B cell (primary cell): Measurements from ENCODE around the gene RAD51B. TPM values are rescaled to one million over a fixed set of nuclear protein-coding genes. Genes with fewer than 3 reads are reported as not detected.

ENCODE experiments used
- ATAC-seq: fragments of 200-7000 bp; cut with Tn5 transposase; one replicate; pipeline ENCODE4 v1.10.0; 2021; ENCODE audit warnings: low read depth, mild to moderate bottlenecking, moderate number of reproducible peaks, moderate library complexity
- CTCF ChIA-PET: fragments of 350-600 bp; sonication (Branson Sonifier 250); formaldehyde crosslinking; loops from one replicate; lab custom pipeline; 2021; ENCODE audit warnings: antibody characterized with exemption, inconsistent platforms; lab: Charles Lee
- POLR2A ChIA-PET: fragments of 350-600 bp; sonication (Branson Sonifier 250); formaldehyde crosslinking; loops from one replicate; lab custom pipeline; 2021; ENCODE audit warnings: antibody characterized with exemption; lab: Charles Lee
- DNase-seq: peaks from one replicate; pipeline ENCODE4 v3.0.0; 2013
- H2AFZ ChIP-seq: 2 replicates; pipeline ENCODE4 v1.6.1; 2012; ENCODE audit warnings: mild to moderate bottlenecking, low read depth, low read length; ENCODE audit not compliant: insufficient read depth, poor library complexity, severe bottlenecking
- H3K27ac ChIP-seq, 2 donors: 1 replicate in 1 of 2; 2 replicates in 1 of 2; pipeline ENCODE4 v1.5.1; 2012 to 2013; ENCODE audit warnings: low read length in 2 of 2, mild to moderate bottlenecking in 2 of 2, moderate library complexity in 1 of 2
- H3K27me3 ChIP-seq, 4 experiments: fragments of 200-600 bp in 1 of 4; sonication (generic) in 1 of 4; replicated peaks in 1 of 4; 1 replicate in 2 of 4; 2 replicates in 2 of 4; pipeline versions ENCODE4 v1.6.1 to v1.7.0; 2013 to 2016; ENCODE audit warnings: low read length in 3 of 4, mild to moderate bottlenecking in 2 of 4, mixed read lengths in 1 of 4, moderate library complexity in 1 of 4; ENCODE audit not compliant: insufficient read depth in 4 of 4, control insufficient read depth in 3 of 4; ENCODE audit errors: control extremely low read depth in 1 of 4
- H3K36me3 ChIP-seq, 2 experiments: replicated peaks in 1 of 2; 1 replicate in 1 of 2; 2 replicates in 1 of 2; pipeline versions ENCODE4 v1.6.1 to v1.7.1; 2013; ENCODE audit warnings: low read length in 1 of 2; ENCODE audit not compliant: insufficient read depth in 2 of 2, control insufficient read depth in 1 of 2; ENCODE audit errors: control extremely low read depth in 1 of 2, extremely low read depth in 1 of 2
- H3K4me1 ChIP-seq, 2 donors: fragments of 200-600 bp in 1 of 2; sonication (generic) in 1 of 2; 1 replicate in 1 of 2; 2 replicates in 1 of 2; pipeline versions ENCODE4 v1.5.1 to v1.6.1; 2013 to 2017; ENCODE audit warnings: low read length in 2 of 2; ENCODE audit not compliant: control insufficient read depth in 2 of 2, insufficient read depth in 2 of 2
- H3K4me2 ChIP-seq: replicated peaks from 2 replicates; pipeline ENCODE3; 2012; ENCODE audit warnings: mild to moderate bottlenecking, low read depth, low read length; ENCODE audit not compliant: poor library complexity, severe bottlenecking
- H3K4me3 ChIP-seq, 5 experiments: fragments of 200-600 bp in 1 of 5; sonication (generic) in 1 of 5; 1 replicate in 3 of 5; 2 replicates in 2 of 5; pipeline versions ENCODE4 v1.5.1 to v1.7.0; 2011 to 2016; ENCODE audit warnings: low read length in 4 of 5, mild to moderate bottlenecking in 4 of 5, low read depth in 2 of 5, control low read depth in 1 of 5, moderate library complexity in 1 of 5; ENCODE audit not compliant: insufficient read depth in 1 of 5; ENCODE audit errors: control extremely low read depth in 1 of 5, extremely low read depth in 1 of 5
- H3K79me2 ChIP-seq: fragments of 200-600 bp; sonication (generic); one replicate; pipeline ENCODE4 v1.6.0; 2016; ENCODE audit warnings: low read length; ENCODE audit not compliant: control insufficient read depth, insufficient read depth
- H3K9ac ChIP-seq: fragments of 200-600 bp; sonication (generic); 2 replicates; pipeline ENCODE4 v1.6.1; 2017; ENCODE audit warnings: mild to moderate bottlenecking, low read length, moderate library complexity
- H3K9me3 ChIP-seq, 3 donors: one replicate each; pipeline versions ENCODE4 v1.6.1 to v1.7.1; 2013; ENCODE audit warnings: low read length in 2 of 3; ENCODE audit not compliant: control insufficient read depth in 2 of 3, insufficient read depth in 1 of 3; ENCODE audit errors: control extremely low read depth in 1 of 3
- H4K20me1 ChIP-seq: 2 replicates; pipeline ENCODE4 v1.6.0; 2012; ENCODE audit warnings: mild to moderate bottlenecking, low read length; ENCODE audit not compliant: insufficient read depth, control insufficient read depth, poor library complexity, severe bottlenecking
- H3K27ac Mint-ChIP-seq: one replicate; pipeline ENCODE4 v1.8.0; 2021; ENCODE audit warnings: mixed read lengths
- H3K27me3 Mint-ChIP-seq: one replicate; pipeline ENCODE4 v1.8.0; 2021; ENCODE audit warnings: mixed read lengths
- H3K4me1 Mint-ChIP-seq: one replicate; pipeline ENCODE4 v1.8.0; 2021; ENCODE audit warnings: mixed read lengths
- H3K4me3 Mint-ChIP-seq: one replicate; pipeline ENCODE4 v1.8.0; 2021; ENCODE audit warnings: mixed read lengths
- H3K9me3 Mint-ChIP-seq: one replicate; pipeline ENCODE4 v1.8.0; 2022; ENCODE audit warnings: mixed read lengths; ENCODE audit not compliant: insufficient read depth
- EZH2 ChIP-seq: IDR thresholded peaks from 2 replicates; pipeline ENCODE4 v1.6.1; 2012; ENCODE audit warnings: borderline replicate concordance, low read depth, mild to moderate bottlenecking, moderate library complexity, low read length; ENCODE audit not compliant: insufficient read depth, poor library complexity, severe bottlenecking
- WGBS: methylation state at CpG from one replicate; pipeline ENCODE4 v1.1.5; 2013; ENCODE audit warnings: missing lambda C conversion rate; ENCODE audit not compliant: insufficient coverage; 5-methylcytosine and 5-hydroxymethylcytosine counted together
- intact Hi-C: fragments of 100-400 bp; cut with micrococcal nuclease; formaldehyde crosslinking; loops from one replicate; pipeline ENCODE4 v1.10.0; 2022
- polyA plus RNA-seq: library from polyadenylated mRNA; depleted of rRNA; stranded (reverse); fragments of >200 nt; gene quantifications from 2 replicates; pipeline ENCODE4 v1.2.3, GENCODE V29; 2012
- total RNA-seq, 2 donors: library from RNA; stranded (reverse); fragments of 120-200 nt in 1 of 2; gene quantifications; 1 replicate in 1 of 2; 2 replicates in 1 of 2; pipeline versions ENCODE4 v1.2.3 to v1.2.4, GENCODE V29; 2013 to 2022
- TF ChIP-seq, protein P1 (sequence below): fragments of 200-600 bp; IDR thresholded peaks from one replicate; pipeline ENCODE4 v1.8.0; 2022; ENCODE audit warnings: antibody characterized with exemption, mild to moderate bottlenecking

The RAD51B gene
- total and polyA plus RNA-seq, 2 donors (not counting 1 experiment from before 2014, with no cell fraction given): 6.5 to 60.6 TPM

DNA sequence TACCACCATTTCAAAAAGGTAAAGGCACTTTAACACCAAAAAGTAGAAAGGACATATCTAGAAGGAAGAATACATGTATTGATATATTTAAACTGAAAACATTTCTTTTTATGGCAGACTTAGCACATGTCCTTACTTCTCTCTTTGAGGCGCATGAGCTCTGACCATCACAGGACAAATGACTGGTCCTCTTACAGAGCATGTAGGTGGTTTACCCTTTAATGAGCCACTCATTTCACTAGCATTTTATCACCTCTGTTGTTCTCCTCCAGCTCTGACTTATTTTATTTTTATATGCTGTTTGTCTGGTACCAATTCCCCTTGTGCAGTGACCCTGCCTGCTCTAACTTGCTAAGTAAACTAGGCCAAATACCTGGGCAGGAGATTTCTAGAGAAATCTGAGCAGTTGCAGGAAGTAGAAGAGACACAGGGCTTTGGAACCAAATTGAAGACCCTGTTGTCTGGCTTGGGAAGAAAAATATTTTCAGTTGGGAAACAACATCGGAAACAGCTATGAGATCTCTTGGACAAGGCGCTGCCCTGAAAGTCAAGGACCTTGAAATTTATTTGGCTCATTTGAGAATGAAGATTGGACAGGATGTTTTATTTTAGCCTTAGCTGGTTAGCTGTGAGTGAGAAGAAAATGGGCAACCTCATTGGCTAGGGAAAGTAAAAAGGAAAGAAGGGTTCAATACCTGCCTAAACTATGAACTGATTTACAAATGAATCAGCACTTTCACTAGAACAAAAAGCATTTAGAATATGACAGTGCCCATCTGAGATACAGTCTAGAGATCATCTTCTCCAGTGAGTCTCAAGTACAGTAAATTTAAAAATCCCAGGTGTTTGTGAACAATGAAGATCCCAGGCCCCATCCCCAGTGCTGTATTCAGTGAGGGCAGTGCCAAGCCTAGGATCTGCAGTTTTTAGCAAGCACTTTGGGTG is 598.9 kb downstream of the RAD51B start:
- intact Hi-C loops: no loop called here
- ATAC-seq (no peak), DNase-seq (no peak)
- no peaks in the 10 kb centered on the region for H3K79me2 ChIP-seq
- WGBS: 100% methylated on average over 2 of the region's 3 CpGs
- H3K27me3 ChIP-seq: no peaks in the 10 kb centered on the region
- H3K4me3 ChIP-seq: no peak overlapping the region
- H3K4me2 ChIP-seq: no peak overlapping the region
- H3K27ac ChIP-seq: no peak overlapping the region
- Mint-ChIP-seq H3K27ac (no peak overlapping the region), H3K4me1 (peaks cover 34% of the 10 kb centered on the region), H3K4me3 (no peak overlapping the region), H3K9me3 (no peaks in the 10 kb centered on the region), H3K27me3 (no peaks in the 10 kb centered on the region)
- ChIA-PET POLR2A (interaction anchor here (0.6 kb wide), 1 partner anchor 992 kb away, joined by 8 read pairs; no protein-coding TSS in a partner anchor), CTCF (interaction anchor here (2.6 kb wide), 1 partner anchor 10 kb away, joined by 7 read pairs; no protein-coding TSS in a partner anchor)
- peaks cover 11 to 14% of the 10 kb centered on the region in 2 donors for H3K4me1 ChIP-seq
- no peaks in the 10 kb centered on the region for H3K9me3 ChIP-seq
- TF ChIP-seq, protein P1, sequence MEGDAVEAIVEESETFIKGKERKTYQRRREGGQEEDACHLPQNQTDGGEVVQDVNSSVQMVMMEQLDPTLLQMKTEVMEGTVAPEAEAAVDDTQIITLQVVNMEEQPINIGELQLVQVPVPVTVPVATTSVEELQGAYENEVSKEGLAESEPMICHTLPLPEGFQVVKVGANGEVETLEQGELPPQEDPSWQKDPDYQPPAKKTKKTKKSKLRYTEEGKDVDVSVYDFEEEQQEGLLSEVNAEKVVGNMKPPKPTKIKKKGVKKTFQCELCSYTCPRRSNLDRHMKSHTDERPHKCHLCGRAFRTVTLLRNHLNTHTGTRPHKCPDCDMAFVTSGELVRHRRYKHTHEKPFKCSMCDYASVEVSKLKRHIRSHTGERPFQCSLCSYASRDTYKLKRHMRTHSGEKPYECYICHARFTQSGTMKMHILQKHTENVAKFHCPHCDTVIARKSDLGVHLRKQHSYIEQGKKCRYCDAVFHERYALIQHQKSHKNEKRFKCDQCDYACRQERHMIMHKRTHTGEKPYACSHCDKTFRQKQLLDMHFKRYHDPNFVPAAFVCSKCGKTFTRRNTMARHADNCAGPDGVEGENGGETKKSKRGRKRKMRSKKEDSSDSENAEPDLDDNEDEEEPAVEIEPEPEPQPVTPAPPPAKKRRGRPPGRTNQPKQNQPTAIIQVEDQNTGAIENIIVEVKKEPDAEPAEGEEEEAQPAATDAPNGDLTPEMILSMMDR: no peak
- no peak for TF ChIP-seq EZH2
- H2AFZ ChIP-seq: no peak overlapping the region
- H3K36me3 ChIP-seq: no peaks in the 10 kb centered on the region
- H3K9ac ChIP-seq: no peak overlapping the region
- H4K20me1 ChIP-seq: no peaks in the 10 kb centered on the region

DNA sequence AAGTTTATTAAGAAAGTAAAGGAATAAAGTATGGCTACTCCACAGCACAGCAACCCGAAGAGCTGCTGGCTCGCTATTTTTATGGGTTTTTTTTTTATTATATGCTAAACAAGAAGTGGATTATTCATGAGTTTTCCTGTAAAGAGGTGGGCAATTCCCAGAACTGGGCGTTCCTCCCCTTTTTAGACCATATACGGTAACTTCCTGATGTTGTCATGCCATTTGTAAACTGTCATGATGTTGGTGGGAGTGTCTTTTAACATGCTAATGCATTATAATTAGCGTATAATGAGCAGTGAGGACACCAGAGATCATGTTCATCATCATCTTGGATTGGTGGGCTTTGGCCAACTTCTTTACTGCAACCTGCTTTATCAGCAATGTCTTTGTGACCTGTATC is 600.8 kb downstream of the RAD51B start:
- Histone ChIP-seq H3K27ac (no peak overlapping the region), H4K20me1 (no peaks in the 10 kb centered on the region), H3K4me3 (no peak overlapping the region), H2AFZ (no peak overlapping the region), H3K36me3 (no peaks in the 10 kb centered on the region), H3K79me2 (no peaks in the 10 kb centered on the region), H3K27me3 (no peaks in the 10 kb centered on the region), H3K4me1 (peaks cover 17 to 21% of the 10 kb centered on the region in 2 donors), H3K9ac (no peak overlapping the region), H3K4me2 (no peak overlapping the region), H3K9me3 (no peaks in the 10 kb centered on the region)
- no peaks in the 10 kb centered on the region for H3K27me3 Mint-ChIP-seq
- WGBS: 100% methylated on average over 1 of the region's 5 CpGs
- ChIA-PET POLR2A (no interaction called here), CTCF (no interaction called here)
- TF ChIP-seq EZH2: no peak
- TF ChIP-seq, protein P1: no peak
- H3K4me1 Mint-ChIP-seq: peaks cover 42% of the 10 kb centered on the region
- H3K9me3 Mint-ChIP-seq: no peaks in the 10 kb centered on the region
- DNase-seq: no peak
- intact Hi-C loops: no loop called here
- no peak overlapping the region for H3K4me3 Mint-ChIP-seq
- no peak overlapping the region for H3K27ac Mint-ChIP-seq
- ATAC-seq: no peak
